Spleen (tissue), 7 donors: ENCODE data around the gene TMEM53.

ENCODE experiments used
- CTCF ChIP-seq, 11 experiments: fragments of 200-600 bp in 7 of 11; fragments of 450-650 bp in 4 of 11; sonication (generic) in 4 of 11; IDR thresholded peaks in 8 of 11; conservative IDR thresholded peaks in 3 of 11; 1 replicate in 7 of 11; 2 replicates in 4 of 11; pipeline versions ENCODE4 v1.4.0 to v1.8.0; 2016 to 2021; ENCODE audit warnings: antibody characterized with exemption in 11 of 11, inconsistent platforms in 4 of 11, mild to moderate bottlenecking in 1 of 11
- POLR2A ChIP-seq, 3 donors: fragments of 450-650 bp; IDR thresholded peaks; one replicate each; pipeline ENCODE4 v1.5.1; 2017; ENCODE audit warnings: antibody characterized with exemption in 3 of 3, mild to moderate bottlenecking in 1 of 3
- donor health status: DM: no; HTN: no; CAD: no; lungs with moderate emphysema.
- donor health status: DM: no; HTN: no; CAD: no.
- donor health status: DM: no; HTN: no; CAD: no.

- TF ChIP-seq CTCF (IDR thresholded peaks at IDR 0.05 in 8 of 11, conservative IDR thresholded peaks at IDR 0.05 in 3 of 11) (no peak), POLR2A (IDR thresholded peaks at IDR 0.05) (no peak)
Observed at GRCh38 chr1:44685218-44685617, 10.9 kb upstream of the TMEM53 start.
